Common myeloid progenitor, CD34-positive (primary cell): Measurements from ENCODE around the gene INPP4B.

Experiments
- CTCF ChIA-PET: fragments of 350-600 bp; sonication (Branson Sonifier 250); formaldehyde crosslinking; loops from one replicate; lab custom pipeline; 2021; ENCODE audit warnings: antibody characterized with exemption; lab: Charles Lee
- POLR2A ChIA-PET: fragments of 350-600 bp; sonication (Branson Sonifier 250); formaldehyde crosslinking; loops from one replicate; lab custom pipeline; 2021; ENCODE audit warnings: antibody characterized with exemption; lab: Charles Lee
- DNase-seq, 3 donors: peaks; one replicate each; pipeline versions ENCODE4 v3.0.0 to v3.0.0-alpha.2; 2013
- H3K27ac ChIP-seq, 2 experiments: 1 replicate in 1 of 2; 2 replicates in 1 of 2; pipeline ENCODE4 v1.7.0; 2013; ENCODE audit warnings: inconsistent platforms in 2 of 2, low read length in 2 of 2, mild to moderate bottlenecking in 2 of 2, low read depth in 1 of 2, moderate library complexity in 1 of 2; ENCODE audit not compliant: severe bottlenecking in 2 of 2, insufficient read depth in 1 of 2, poor library complexity in 1 of 2
- H3K27me3 ChIP-seq, 5 experiments: replicated peaks in 2 of 5; 1 replicate in 3 of 5; 2 replicates in 2 of 5; pipeline versions ENCODE4 v1.6.1 to v1.7.0; 2013; ENCODE audit warnings: low read length in 4 of 5, mild to moderate bottlenecking in 2 of 5, moderate library complexity in 2 of 5, inconsistent platforms in 1 of 5; ENCODE audit not compliant: insufficient read depth in 5 of 5, control insufficient read depth in 4 of 5
- H3K36me3 ChIP-seq, 4 experiments: 1 replicate in 2 of 4; 2 replicates in 2 of 4; pipeline versions ENCODE4 v1.6.1 to v1.7.0; 2013; ENCODE audit warnings: low read length in 3 of 4, control low read depth in 1 of 4, mild to moderate bottlenecking in 1 of 4; ENCODE audit not compliant: control insufficient read depth in 4 of 4, insufficient read depth in 4 of 4
- H3K4me1 ChIP-seq, 4 experiments: 1 replicate in 3 of 4; 2 replicates in 1 of 4; pipeline versions ENCODE4 v1.6.1 to v1.7.1; 2013; ENCODE audit warnings: low read length in 3 of 4, mild to moderate bottlenecking in 3 of 4, control low read depth in 1 of 4, inconsistent platforms in 1 of 4, moderate library complexity in 1 of 4; ENCODE audit not compliant: control insufficient read depth in 4 of 4, insufficient read depth in 4 of 4; ENCODE audit errors: control extremely low read depth in 1 of 4
- H3K4me3 ChIP-seq, 7 experiments: 1 replicate in 4 of 7; 2 replicates in 3 of 7; pipeline versions ENCODE4 v1.5.1 to v1.7.0; 2013; ENCODE audit warnings: mild to moderate bottlenecking in 7 of 7, low read length in 6 of 7, moderate library complexity in 6 of 7, inconsistent platforms in 2 of 7, low read depth in 2 of 7, control low read depth in 1 of 7; ENCODE audit not compliant: insufficient read depth in 4 of 7, control insufficient read depth in 1 of 7; ENCODE audit errors: extremely low read depth in 1 of 7
- H3K9me3 ChIP-seq, 5 experiments: 1 replicate in 4 of 5; 2 replicates in 1 of 5; pipeline versions ENCODE4 v1.6.1 to v1.7.1; 2013; ENCODE audit warnings: low read length in 4 of 5, mild to moderate bottlenecking in 2 of 5, inconsistent platforms in 1 of 5, low read depth in 1 of 5, moderate library complexity in 1 of 5; ENCODE audit not compliant: control insufficient read depth in 4 of 5, insufficient read depth in 2 of 5; ENCODE audit errors: control extremely low read depth in 1 of 5
- WGBS: methylation state at CpG from one replicate; pipeline ENCODE4 v1.1.5; 2013; ENCODE audit not compliant: insufficient coverage; 5-methylcytosine and 5-hydroxymethylcytosine counted together

INPP4B gene

DNA sequence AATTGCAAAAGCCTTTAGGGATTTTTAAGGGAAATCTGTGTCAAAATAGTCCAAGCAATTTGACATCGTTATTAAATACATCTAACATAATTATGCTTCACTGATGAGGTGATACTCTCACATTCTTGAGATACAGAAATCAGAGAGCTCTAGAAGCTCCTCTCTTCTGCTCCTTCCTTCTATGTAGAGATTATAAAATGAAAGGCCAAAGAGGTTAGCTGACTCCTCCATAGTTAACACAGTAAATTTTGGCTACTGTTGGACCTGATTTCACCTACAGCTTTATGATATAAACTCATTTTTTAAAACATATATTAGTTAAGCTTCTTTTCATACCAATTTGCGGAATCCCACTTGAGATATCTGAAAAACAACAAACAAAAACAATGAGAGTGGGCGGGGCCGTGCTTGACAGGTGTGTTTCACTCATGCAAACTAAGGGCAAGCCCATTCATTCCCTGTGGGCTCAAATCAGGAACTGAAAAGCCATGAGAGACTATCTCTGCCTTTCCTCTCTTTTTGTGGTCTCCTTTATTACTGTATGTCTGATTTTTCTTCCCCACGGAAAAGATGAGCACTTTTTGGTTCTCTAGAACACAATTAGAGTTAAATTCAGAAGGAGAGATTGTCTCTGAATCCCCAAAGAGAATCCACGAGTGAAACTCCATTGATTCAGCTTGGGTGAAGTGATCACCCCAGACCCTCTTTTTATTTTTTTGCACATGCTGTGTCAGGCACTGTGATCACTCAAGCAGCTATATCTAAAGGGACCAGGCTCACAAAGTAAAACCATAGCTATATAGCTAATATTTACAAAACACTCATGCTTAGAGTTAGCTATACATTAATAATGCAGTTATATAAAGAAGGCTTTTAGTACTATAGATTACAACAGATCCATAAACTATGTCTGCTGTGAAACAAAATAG, 643.4 kb downstream of the INPP4B start:
- no peak for DNase-seq
- 89% methylated on average over 5 of the region's 6 CpGs for WGBS
- Histone ChIP-seq H3K9me3 (no peaks in the 10 kb centered on the region), H3K36me3 (peaks cover 3 to 13% (median 7%) of the 10 kb centered on the region in 4 experiments), H3K27me3 (no peaks in the 10 kb centered on the region), H3K4me1 (no peaks in the 10 kb centered on the region), H3K27ac (no peak overlapping the region), H3K4me3 (no peak overlapping the region)
- ChIA-PET POLR2A (interaction anchor here (0.8 kb wide), 1 partner anchor 18 kb away, joined by 3 read pairs; no protein-coding TSS in a partner anchor), CTCF (interaction anchor here (1.1 kb wide), 1 partner anchor 10 kb away, joined by 3 read pairs; no protein-coding TSS in a partner anchor)

- Histone ChIP-seq H3K27me3 (no peaks in the 10 kb centered on the region), H3K27ac (no peak overlapping the region), H3K4me1 (no peaks in the 10 kb centered on the region), H3K36me3 (peaks cover 0 to 6% (median 0%) of the 10 kb centered on the region in 4 experiments), H3K9me3 (no peaks in the 10 kb centered on the region), H3K4me3 (no peak overlapping the region)
- no peak for DNase-seq
- POLR2A ChIA-PET: interaction anchor here (0.6 kb wide), 1 partner anchor 515 kb away, joined by 3 read pairs; no protein-coding TSS in a partner anchor
- CTCF ChIA-PET: interaction anchor here (0.5 kb wide), 1 partner anchor 894 kb away, joined by 3 read pairs; no protein-coding TSS in a partner anchor
Measured at GRCh38 chr4:142201041-142201440, 645.1 kb downstream of the INPP4B start.

GRCh38 chr4:142194905-142195304, 651.2 kb downstream of the INPP4B start:
- no peak overlapping the region for H3K27ac ChIP-seq
- no peaks in the 10 kb centered on the region for H3K9me3 ChIP-seq
- WGBS: 100% methylated on average over 1 of the region's 2 CpGs
- no peak for DNase-seq
- POLR2A ChIA-PET: no interaction called here
- H3K4me1 ChIP-seq: no peaks in the 10 kb centered on the region
- CTCF ChIA-PET: interaction anchor here (1.1 kb wide), 1 partner anchor 18 kb away, joined by 4 read pairs; no protein-coding TSS in a partner anchor
- no peaks in the 10 kb centered on the region for H3K27me3 ChIP-seq
- H3K4me3 ChIP-seq: no peak overlapping the region
- peaks cover 2 to 16% (median 10%) of the 10 kb centered on the region in 4 experiments for H3K36me3 ChIP-seq

GRCh38 chr4:142191901-142192300, 654.2 kb downstream of the INPP4B start:
- Histone ChIP-seq H3K4me3 (no peak overlapping the region), H3K9me3 (no peaks in the 10 kb centered on the region), H3K4me1 (no peaks in the 10 kb centered on the region), H3K27ac (no peak overlapping the region), H3K36me3 (peaks cover 2 to 16% (median 8%) of the 10 kb centered on the region in 4 experiments), H3K27me3 (no peaks in the 10 kb centered on the region)
- POLR2A ChIA-PET: no interaction called here
- no CpG with 5 or more reads among the region's 3 CpGs for whole genome bisulfite sequencing
- no peak for DNase-seq
- CTCF ChIA-PET: no interaction called here

DNA sequence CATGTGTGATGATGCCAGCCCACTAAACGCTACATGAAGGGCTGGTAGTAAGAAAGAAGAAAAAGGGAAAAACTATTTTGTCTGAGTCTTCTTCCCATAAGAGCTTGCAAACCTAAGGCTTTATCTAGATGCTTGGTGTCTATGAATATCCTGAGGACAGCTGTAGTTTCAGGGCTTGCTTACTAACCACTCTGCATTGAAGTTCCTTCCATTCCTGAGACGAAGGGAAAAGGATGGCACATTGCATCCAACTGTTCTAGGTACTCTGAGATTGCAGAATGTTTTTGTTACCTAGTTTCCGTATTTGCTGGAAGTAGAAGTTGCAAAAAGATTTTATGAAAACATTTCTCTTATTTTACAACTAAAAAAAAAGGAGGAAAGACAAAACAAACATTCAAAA, 665.1 kb downstream of the INPP4B start:
- Histone ChIP-seq H3K4me3 (no peak overlapping the region), H3K9me3 (no peaks in the 10 kb centered on the region), H3K4me1 (no peaks in the 10 kb centered on the region), H3K27ac (no peak overlapping the region), H3K27me3 (no peaks in the 10 kb centered on the region), H3K36me3 (peaks cover 5 to 8% (median 8%) of the 10 kb centered on the region in 4 experiments)
- 83% methylated on average over 1 of the region's 3 CpGs for WGBS
- CTCF ChIA-PET: no interaction called here
- POLR2A ChIA-PET: no interaction called here
- no peak for DNase-seq

DNA sequence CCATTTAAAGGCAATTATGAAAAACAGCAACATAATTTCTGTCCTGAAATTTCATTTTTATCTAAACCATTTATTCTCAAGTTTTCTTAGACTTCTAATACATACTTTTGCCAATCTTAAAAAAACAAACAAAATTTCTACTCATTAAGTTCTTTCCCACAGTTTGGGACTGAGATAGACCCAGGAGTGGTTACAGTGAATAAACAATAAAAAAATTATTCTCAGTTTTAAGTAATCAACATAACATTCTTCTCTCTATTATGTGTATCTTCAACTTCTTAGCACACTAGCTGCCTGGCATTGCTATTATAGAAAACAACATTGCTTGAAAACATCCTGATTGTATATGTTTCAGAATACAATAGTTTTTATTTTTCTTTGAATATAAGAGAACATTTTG, 676.9 kb downstream of the INPP4B start:
- H3K4me1 ChIP-seq: no peaks in the 10 kb centered on the region
- ChIA-PET CTCF (no interaction called here), POLR2A (no interaction called here)
- no peak overlapping the region for H3K4me3 ChIP-seq
- H3K9me3 ChIP-seq: peaks cover 0 to 1% (median 0%) of the 10 kb centered on the region in 5 experiments
- no peak overlapping the region for H3K27ac ChIP-seq
- DNase-seq: no peak
- no peaks in the 10 kb centered on the region for H3K27me3 ChIP-seq
- peaks cover 0 to 19% (median 9%) of the 10 kb centered on the region in 4 experiments for H3K36me3 ChIP-seq

DNA sequence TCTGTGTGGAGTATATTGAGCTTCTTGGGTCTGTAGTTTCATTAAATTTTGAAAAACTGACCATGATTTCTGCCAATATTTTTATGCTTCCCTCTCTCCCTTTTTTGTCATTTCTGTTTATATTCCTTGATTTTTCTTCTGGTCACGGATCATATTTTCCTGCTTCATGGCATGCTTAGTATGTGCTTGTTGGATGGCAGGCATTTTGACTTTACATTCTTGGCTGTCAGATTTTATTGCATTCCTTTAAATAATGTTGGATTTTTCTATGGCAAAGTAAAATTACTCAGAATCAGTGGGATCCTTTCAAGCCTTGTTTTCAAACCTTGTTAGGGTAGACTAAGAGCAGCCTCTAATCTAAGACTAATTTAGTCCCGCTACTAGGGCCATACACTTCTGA, 677.9 kb downstream of the INPP4B start:
- Histone ChIP-seq H3K36me3 (peaks cover 0 to 14% (median 7%) of the 10 kb centered on the region in 4 experiments), H3K27me3 (no peaks in the 10 kb centered on the region), H3K4me3 (no peak overlapping the region), H3K9me3 (peaks cover 0 to 1% (median 0%) of the 10 kb centered on the region in 5 experiments), H3K27ac (no peak overlapping the region), H3K4me1 (no peaks in the 10 kb centered on the region)
- WGBS: 100% methylated on average over 1 of the region's 2 CpGs
- ChIA-PET CTCF (no interaction called here), POLR2A (no interaction called here)
- DNase-seq: no peak
